ENCODE data around the gene ATP13A3. TPM values are rescaled to one million over a fixed set of nuclear protein-coding genes. Genes with fewer than 3 reads are reported as not detected.

ATP13A3 gene
- total and polyA plus RNA-seq, 2 experiments from 2014 or later: 20.0 to 202 TPM

- Histone ChIP-seq H3K79me2 (replicated peaks; ENCODE audit: insufficient read depth) (no peaks in the 10 kb centered on the region), H3F3A (replicated peaks; ENCODE audit: low read depth) (no peaks in the 10 kb centered on the region), H3K36me3 (ENCODE audit: insufficient read depth) (peaks cover 26% of the 10 kb centered on the region), H3K9me2 (ENCODE audit: insufficient read depth) (no peaks in the 10 kb centered on the region), H3K27me3 (ENCODE audit: insufficient read depth) (no peaks in the 10 kb centered on the region), H3K4me1 (ENCODE audit: insufficient read depth) (no peaks in the 10 kb centered on the region), H4K20me1 (replicated peaks; ENCODE audit: insufficient read depth) (peaks cover 8% of the 10 kb centered on the region; the same call in 1 of the 2 replicates), H3K4me3 (no peak overlapping the region), H2AFZ (no peak overlapping the region), H3K27ac (ENCODE audit: low read depth) (no peak overlapping the region), H3K4me2 (no peak overlapping the region)
- no peak for ATAC-seq
- peak; percentile 8 for DNase-seq (ENCODE audit: low spot score)
- TF ChIP-seq EZH2phosphoT487 (IDR thresholded peaks at IDR 0.05; ENCODE audit: unreplicated experiment): no peak
- TF ChIP-seq ZNF331 (CRISPR knock-in tag; IDR thresholded peaks at IDR 0.05; ENCODE audit: low read depth): no peak
- TF ChIP-seq JUNB (IDR thresholded peaks at IDR 0.05; ENCODE audit: unreplicated experiment): no peak
- no peak for TF ChIP-seq REST (IDR thresholded peaks at IDR 0.05; ENCODE audit: unreplicated experiment)
- TF ChIP-seq ZNF114 (CRISPR knock-in tag; IDR thresholded peaks at IDR 0.05): no peak
- TF ChIP-seq CREB1 (CRISPR knock-in tag; IDR thresholded peaks at IDR 0.05; ENCODE audit: low read depth): no peak
- no peak for TF ChIP-seq NANOG (IDR thresholded peaks at IDR 0.05; ENCODE audit: borderline replicate concordance)
- no peak for TF ChIP-seq ETS1 (IDR thresholded peaks at IDR 0.05)
- TF ChIP-seq ZNF462 (CRISPR knock-in tag; IDR thresholded peaks at IDR 0.05): no peak
- TF ChIP-seq EZH2 (IDR thresholded peaks at IDR 0.05; ENCODE audit: low read depth, unreplicated experiment): no peak
- no peak for TF ChIP-seq POLR2AphosphoS5 (IDR thresholded peaks at IDR 0.05; ENCODE audit: low read depth)
- TF ChIP-seq STAT1 (IDR thresholded peaks at IDR 0.05; ENCODE audit: unreplicated experiment): no peak
- no peak for TF ChIP-seq CTCF (conservative IDR thresholded peaks at IDR 0.05; ENCODE audit: low read depth in 2 of 2)
- Mint-ChIP-seq H3K36me3 (ENCODE audit: low read depth) (peaks cover 48% of the 10 kb centered on the region; the same call in 2 of the 3 replicates), H3K9me3 (no peaks in the 10 kb centered on the region), H3K27ac (no peak overlapping the region), H3K4me3 (no peak overlapping the region), H3K27me3 (ENCODE audit: insufficient read depth, low read depth, poor library complexity) (no peaks in the 10 kb centered on the region), H3K4me1 (no peaks in the 10 kb centered on the region)
These were observed 61.8 kb downstream of the ATP13A3 start for GRCh38 chr3:194424953-194425352.
